Kidney (tissue), 14 donors: ENCODE results near the gene SS18. TPM values are rescaled to one million over a fixed set of nuclear protein-coding genes. Genes with fewer than 3 reads are reported as not detected.

Source experiments
- DNase-seq, 5 donors: peaks; one replicate each; pipeline ENCODE4 v3.0.0-alpha.2; 2013 to 2020
- FAIRE-seq: peaks from 2 replicates; lab custom pipeline; 2012; peaks lifted over from hg19 to GRCh38; lab: Jason Lieb, UNC
- H3K27ac ChIP-seq, 2 donors: one replicate each; pipeline ENCODE4 v1.7.0; 2013; ENCODE audit warnings: low read depth in 2 of 2, low read length in 2 of 2, inconsistent platforms in 1 of 2
- H3K27me3 ChIP-seq: one replicate; pipeline ENCODE4 v1.7.1; 2013; ENCODE audit warnings: low read length, inconsistent platforms; ENCODE audit not compliant: control insufficient read depth, insufficient read depth
- H3K36me3 ChIP-seq, 3 donors: one replicate each; pipeline versions ENCODE4 v1.7.0 to v1.7.1; 2013; ENCODE audit warnings: low read length in 3 of 3, control low read depth in 1 of 3, inconsistent platforms in 1 of 3; ENCODE audit not compliant: insufficient read depth in 3 of 3, control insufficient read depth in 2 of 3
- H3K4me1 ChIP-seq, 3 donors: one replicate each; pipeline versions ENCODE4 v1.7.0 to v1.7.1; 2013; ENCODE audit warnings: low read length in 3 of 3, inconsistent platforms in 1 of 3, low read depth in 1 of 3; ENCODE audit not compliant: control insufficient read depth in 2 of 3, insufficient read depth in 2 of 3
- H3K4me3 ChIP-seq, 3 donors: one replicate each; pipeline versions ENCODE4 v1.7.0 to v1.8.1; 2013; ENCODE audit warnings: low read length in 3 of 3, control low read depth in 1 of 3, inconsistent platforms in 1 of 3
- H3K9ac ChIP-seq, 3 donors: one replicate each; pipeline versions ENCODE4 v1.7.0 to v1.7.1; 2013; ENCODE audit warnings: low read length in 3 of 3, control low read depth in 1 of 3, inconsistent platforms in 1 of 3
- H3K9me3 ChIP-seq, 3 donors: one replicate each; pipeline versions ENCODE4 v1.7.0 to v1.7.1; 2013; ENCODE audit warnings: low read length in 3 of 3, control low read depth in 1 of 3, inconsistent platforms in 1 of 3; ENCODE audit not compliant: control insufficient read depth in 2 of 3, insufficient read depth in 1 of 3
- CTCF ChIP-seq: IDR thresholded peaks from 3 replicates; pipeline ENCODE4 v1.5.1; 2012; ENCODE audit warnings: mild to moderate bottlenecking, moderate library complexity, borderline replicate concordance; ENCODE audit not compliant: insufficient read depth; ENCODE audit errors: extremely low read depth
- intact Hi-C: fragments of 100-400 bp; cut with DNase I; formaldehyde crosslinking; loops from one replicate; pipeline ENCODE4 v1.11.1; 2022
- polyA plus RNA-seq: library from polyadenylated mRNA; stranded (reverse); fragments of 350-450 nt; fragmentation: Illumina TruSeq; extraction: RNeasy Lipid Tissue Mini Kit (QIAGEN cat#74804); gene quantifications from one replicate; pipeline ENCODE4 v1.2.3, GENCODE V29; 2014; ENCODE audit warnings: low read depth, low replicate concordance; ENCODE audit not compliant: insufficient read depth
- total RNA-seq: library from RNA; stranded (reverse); fragmentation: NEBNext Ultra II Directional; extraction: Animal tissue kit (Norgen Biotek cat#: 25700); gene quantifications from one replicate; pipeline ENCODE4 v1.2.1, GENCODE V29; 2021
- donor health status: control.
- donor health status: control.
- donor health status: control.
- donor health status: control.
- donor health status: control.
- donor health status: DM: yes; HTN: yes; CAD: no.
- donor health status: Normal renal cell carcinoma (clear cell type).

The SS18 gene
- total and polyA plus RNA-seq, 2 donors from 2014 or later = 43.2 to 89.6 TPM

DNA sequence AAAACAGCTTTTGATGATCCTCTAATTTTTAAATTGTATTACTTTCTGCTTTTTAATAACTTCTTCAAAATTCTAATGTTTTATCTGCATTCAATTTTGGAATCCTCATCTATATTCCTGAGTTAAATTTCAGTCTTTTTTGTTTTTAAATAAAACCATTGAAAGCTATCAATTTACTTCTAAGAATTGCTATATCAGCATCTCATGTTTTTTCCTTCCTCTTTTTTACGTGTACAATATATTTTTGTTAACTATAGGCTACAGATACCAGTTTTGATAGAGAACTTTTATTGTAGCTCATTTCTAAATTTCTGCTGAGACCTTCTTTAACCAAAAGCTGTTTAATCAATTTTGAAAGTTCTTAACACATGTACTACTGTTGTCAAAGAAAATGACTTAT is 84.5 kb downstream of the SS18 start:
- H3K36me3 ChIP-seq = no peaks in the 10 kb centered on the region
- intact Hi-C loops = no loop called here
- H3K4me3 ChIP-seq = no peak overlapping the region
- no peak overlapping the region for H3K9ac ChIP-seq
- FAIRE-seq (peak; percentile 73), DNase-seq (no peak)
- no peaks in the 10 kb centered on the region for H3K27me3 ChIP-seq
- no peak for TF ChIP-seq CTCF
- peaks cover 0 to 2% (median 0%) of the 10 kb centered on the region in 3 donors for H3K9me3 ChIP-seq
- no peak overlapping the region for H3K27ac ChIP-seq
- H3K4me1 ChIP-seq = no peaks in the 10 kb centered on the region

DNA sequence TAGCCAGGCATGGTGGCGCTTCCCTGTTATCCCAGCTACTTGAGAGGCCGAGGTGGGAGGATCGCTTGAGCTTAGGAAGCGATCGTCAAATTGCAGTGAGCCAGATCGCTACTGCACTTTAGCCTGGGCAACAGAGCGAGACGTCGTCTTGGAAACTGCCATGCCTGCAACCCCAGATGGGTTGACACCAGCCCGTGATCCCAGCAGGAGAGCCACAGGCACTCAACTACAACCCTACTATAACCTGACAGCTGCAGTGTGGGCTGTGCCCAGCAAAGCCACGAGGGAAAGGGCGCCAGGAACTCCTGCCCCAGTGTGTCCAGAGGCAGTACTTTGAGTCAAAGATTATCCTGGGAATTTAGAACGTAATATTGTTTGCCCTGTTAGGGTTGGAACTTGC is 85.6 kb downstream of the SS18 start:
- no peak for FAIRE-seq
- no peak for TF ChIP-seq CTCF
- Histone ChIP-seq H3K4me3 (no peak overlapping the region), H3K36me3 (no peaks in the 10 kb centered on the region), H3K4me1 (no peaks in the 10 kb centered on the region), H3K27me3 (no peaks in the 10 kb centered on the region), H3K9me3 (peaks cover 0 to 2% (median 0%) of the 10 kb centered on the region in 3 donors), H3K9ac (no peak overlapping the region), H3K27ac (no peak overlapping the region)
- intact Hi-C loops = no loop called here
- DNase-seq = peak in 1 of 5 donors; percentile 17

- H3K9ac ChIP-seq = no peak overlapping the region
- FAIRE-seq = no peak
- no peak overlapping the region for H3K4me3 ChIP-seq
- TF ChIP-seq CTCF = no peak
- no peak overlapping the region for H3K27ac ChIP-seq
- H3K36me3 ChIP-seq = no peaks in the 10 kb centered on the region
- intact Hi-C loops = no loop called here
- H3K9me3 ChIP-seq = peaks cover 0 to 2% (median 0%) of the 10 kb centered on the region in 3 donors
- no peaks in the 10 kb centered on the region for H3K27me3 ChIP-seq
- no peaks in the 10 kb centered on the region for H3K4me1 ChIP-seq
- no peak for DNase-seq
These were observed 86.6 kb downstream of the SS18 start for GRCh38 chr18:26003817-26004216.

DNA sequence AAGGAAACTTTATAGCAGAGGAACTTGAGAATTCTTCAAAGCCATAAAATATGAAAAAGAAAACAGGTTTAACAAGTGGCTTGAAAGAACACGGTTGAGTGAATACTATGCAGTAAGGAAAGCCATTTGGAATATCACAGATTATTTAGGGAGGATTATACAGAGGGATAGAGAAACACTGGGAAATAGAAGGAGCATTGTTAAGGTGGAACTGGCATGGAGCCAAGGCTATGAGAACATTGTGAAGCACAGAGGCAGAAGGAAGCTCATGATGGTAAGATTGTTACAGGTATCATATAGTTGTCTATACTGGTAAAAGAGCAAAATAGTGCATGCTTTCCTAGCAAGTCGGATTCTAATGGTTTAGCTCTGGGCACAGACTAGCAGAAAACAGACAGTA is 87.1 kb downstream of the SS18 start:
- DNase-seq (peak in 2 of 5 donors; percentile 37 to 56), FAIRE-seq (no peak)
- Histone ChIP-seq H3K36me3 (no peaks in the 10 kb centered on the region), H3K4me3 (no peak overlapping the region), H3K4me1 (no peaks in the 10 kb centered on the region), H3K27ac (no peak overlapping the region), H3K27me3 (no peaks in the 10 kb centered on the region), H3K9me3 (peaks cover 0 to 2% (median 0%) of the 10 kb centered on the region in 3 donors), H3K9ac (no peak overlapping the region)
- no peak for TF ChIP-seq CTCF
- intact Hi-C loops = no loop called here
